ENCODE data around the gene DESI1. TPM values are rescaled to one million over a fixed set of nuclear protein-coding genes. Genes with fewer than 3 reads are reported as not detected.

DESI1 gene
- polyA plus RNA-seq, 4 donors: 16.5 to 33.4 (median 21.4) TPM

GRCh38 chr22:41660416-41660815 lies 39.6 kb upstream of the DESI1 start:
- H3K4me1 ChIP-seq (ENCODE audit: control insufficient read depth in 3 of 3, insufficient read depth in 2 of 3, low read depth in 1 of 3, low read length in 2 of 3): no peaks in the 10 kb centered on the region
- FAIRE-seq (no peak), DNase-seq (no peak)
- peaks cover 34 to 77% (median 39%) of the 10 kb centered on the region in 3 donors for H3K36me3 ChIP-seq (ENCODE audit: control insufficient read depth in 3 of 3, insufficient read depth in 2 of 3, low read depth in 1 of 3, low read length in 3 of 3)
- H3K9me3 ChIP-seq (ENCODE audit: control insufficient read depth in 2 of 2, insufficient read depth in 1 of 2, low read depth in 1 of 2, low read length in 1 of 2): no peaks in the 10 kb centered on the region
- no peak overlapping the region for H3K4me3 ChIP-seq (ENCODE audit: low read depth in 1 of 3, low read length in 3 of 3)
- 90 to 92% (median 91%) methylated on average over 3 of the region's 3 CpGs for WGBS, 3 donors
- no peak overlapping the region for H3K27ac ChIP-seq (ENCODE audit: low read depth in 1 of 3, low read length in 2 of 3)
- no peaks in the 10 kb centered on the region for H3K27me3 ChIP-seq (ENCODE audit: control insufficient read depth in 3 of 3, insufficient read depth in 3 of 3, low read length in 3 of 3)

DNA sequence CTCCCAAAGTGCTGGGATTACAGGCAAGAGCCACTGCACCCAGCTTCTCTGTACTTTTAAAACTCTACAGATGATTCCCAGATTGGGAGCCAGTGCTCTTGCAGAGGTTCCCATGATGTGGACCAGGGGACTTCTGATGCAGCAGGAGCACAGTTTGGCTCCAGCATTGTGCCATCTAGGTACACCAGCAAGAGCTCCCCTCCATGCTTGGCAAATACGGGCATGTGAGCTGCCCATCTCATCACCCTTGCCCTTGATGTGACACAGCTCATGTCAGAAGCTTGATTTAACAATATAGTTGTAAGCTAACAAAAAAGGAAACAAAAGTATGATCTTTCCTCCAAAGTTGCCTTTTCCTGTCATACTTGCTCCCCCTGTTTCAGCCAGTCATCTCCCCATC lies 39.1 kb upstream of the DESI1 start:
- DNase-seq (no peak), FAIRE-seq (no peak)
- Histone ChIP-seq H3K4me1 (ENCODE audit: control insufficient read depth in 3 of 3, insufficient read depth in 2 of 3, low read depth in 1 of 3, low read length in 2 of 3) (no peaks in the 10 kb centered on the region), H3K36me3 (ENCODE audit: control insufficient read depth in 3 of 3, insufficient read depth in 2 of 3, low read depth in 1 of 3, low read length in 3 of 3) (peaks cover 34 to 75% (median 39%) of the 10 kb centered on the region in 3 donors), H3K27me3 (ENCODE audit: control insufficient read depth in 3 of 3, insufficient read depth in 3 of 3, low read length in 3 of 3) (no peaks in the 10 kb centered on the region), H3K4me3 (ENCODE audit: low read depth in 1 of 3, low read length in 3 of 3) (no peak overlapping the region), H3K9me3 (ENCODE audit: control insufficient read depth in 2 of 2, insufficient read depth in 1 of 2, low read depth in 1 of 2, low read length in 1 of 2) (no peaks in the 10 kb centered on the region), H3K27ac (ENCODE audit: low read depth in 1 of 3, low read length in 2 of 3) (no peak overlapping the region)
- WGBS, 3 donors: 95 to 100% (median 96%) methylated on average over 1 of the region's 1 CpG

- Histone ChIP-seq H3K36me3 (ENCODE audit: control insufficient read depth in 3 of 3, insufficient read depth in 2 of 3, low read depth in 1 of 3, low read length in 3 of 3) (peaks cover 41 to 78% (median 43%) of the 10 kb centered on the region in 3 donors), H3K27ac (ENCODE audit: low read depth in 1 of 3, low read length in 2 of 3) (no peak overlapping the region), H3K4me3 (ENCODE audit: low read depth in 1 of 3, low read length in 3 of 3) (no peak overlapping the region), H3K9me3 (ENCODE audit: control insufficient read depth in 2 of 2, insufficient read depth in 1 of 2, low read depth in 1 of 2, low read length in 1 of 2) (no peaks in the 10 kb centered on the region), H3K27me3 (ENCODE audit: control insufficient read depth in 3 of 3, insufficient read depth in 3 of 3, low read length in 3 of 3) (no peaks in the 10 kb centered on the region), H3K4me1 (ENCODE audit: control insufficient read depth in 3 of 3, insufficient read depth in 2 of 3, low read depth in 1 of 3, low read length in 2 of 3) (no peaks in the 10 kb centered on the region)
- DNase-seq (no peak), FAIRE-seq (no peak)
- WGBS, 3 donors: 95 to 97% (median 96%) methylated on average over 17 of the region's 17 CpGs
These were observed 38.0 kb upstream of the DESI1 start for GRCh38 chr22:41658869-41659268.

GRCh38 chr22:41657709-41658108 lies 36.9 kb upstream of the DESI1 start:
- 96 to 98% (median 97%) methylated on average over 6 of the region's 6 CpGs for WGBS, 3 donors
- Histone ChIP-seq H3K4me3 (ENCODE audit: low read depth in 1 of 3, low read length in 3 of 3) (no peak overlapping the region), H3K36me3 (ENCODE audit: control insufficient read depth in 3 of 3, insufficient read depth in 2 of 3, low read depth in 1 of 3, low read length in 3 of 3) (peaks cover 44 to 78% (median 52%) of the 10 kb centered on the region in 3 donors), H3K27ac (ENCODE audit: low read depth in 1 of 3, low read length in 2 of 3) (no peak overlapping the region), H3K9me3 (ENCODE audit: control insufficient read depth in 2 of 2, insufficient read depth in 1 of 2, low read depth in 1 of 2, low read length in 1 of 2) (no peaks in the 10 kb centered on the region), H3K27me3 (ENCODE audit: control insufficient read depth in 3 of 3, insufficient read depth in 3 of 3, low read length in 3 of 3) (no peaks in the 10 kb centered on the region), H3K4me1 (ENCODE audit: control insufficient read depth in 3 of 3, insufficient read depth in 2 of 3, low read depth in 1 of 3, low read length in 2 of 3) (no peaks in the 10 kb centered on the region)
- no peak for DNase-seq
- no peak for FAIRE-seq

DNA sequence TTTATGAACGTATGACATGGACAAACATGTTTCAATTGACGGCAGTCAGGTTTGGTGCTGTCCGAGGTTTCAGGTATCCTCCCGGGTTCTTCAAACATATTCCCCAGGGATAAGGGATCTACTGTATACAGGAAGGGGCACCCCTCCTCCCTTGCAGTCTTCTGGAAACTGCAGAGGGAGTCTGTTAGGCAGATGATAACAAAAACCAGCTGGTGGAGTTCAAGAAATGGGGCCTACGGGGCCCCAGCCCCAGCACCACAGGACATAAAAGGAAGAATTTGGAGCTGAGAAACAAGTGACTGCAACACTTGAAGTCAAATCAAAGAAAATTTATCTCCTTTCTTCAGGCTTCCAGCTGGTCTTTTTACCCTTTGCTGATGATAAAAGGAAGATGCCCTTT lies 35.7 kb upstream of the DESI1 start:
- Histone ChIP-seq H3K9me3 (ENCODE audit: control insufficient read depth in 2 of 2, insufficient read depth in 1 of 2, low read depth in 1 of 2, low read length in 1 of 2) (no peaks in the 10 kb centered on the region), H3K27ac (ENCODE audit: low read depth in 1 of 3, low read length in 2 of 3) (no peak overlapping the region), H3K4me3 (ENCODE audit: low read depth in 1 of 3, low read length in 3 of 3) (no peak overlapping the region), H3K27me3 (ENCODE audit: control insufficient read depth in 3 of 3, insufficient read depth in 3 of 3, low read length in 3 of 3) (no peaks in the 10 kb centered on the region), H3K36me3 (ENCODE audit: control insufficient read depth in 3 of 3, insufficient read depth in 2 of 3, low read depth in 1 of 3, low read length in 3 of 3) (peaks cover 47 to 87% (median 54%) of the 10 kb centered on the region in 3 donors), H3K4me1 (ENCODE audit: control insufficient read depth in 3 of 3, insufficient read depth in 2 of 3, low read depth in 1 of 3, low read length in 2 of 3) (no peaks in the 10 kb centered on the region)
- 72 to 88% (median 85%) methylated on average over 5 of the region's 5 CpGs for WGBS, 3 donors
- FAIRE-seq (no peak), DNase-seq (no peak)

DNA sequence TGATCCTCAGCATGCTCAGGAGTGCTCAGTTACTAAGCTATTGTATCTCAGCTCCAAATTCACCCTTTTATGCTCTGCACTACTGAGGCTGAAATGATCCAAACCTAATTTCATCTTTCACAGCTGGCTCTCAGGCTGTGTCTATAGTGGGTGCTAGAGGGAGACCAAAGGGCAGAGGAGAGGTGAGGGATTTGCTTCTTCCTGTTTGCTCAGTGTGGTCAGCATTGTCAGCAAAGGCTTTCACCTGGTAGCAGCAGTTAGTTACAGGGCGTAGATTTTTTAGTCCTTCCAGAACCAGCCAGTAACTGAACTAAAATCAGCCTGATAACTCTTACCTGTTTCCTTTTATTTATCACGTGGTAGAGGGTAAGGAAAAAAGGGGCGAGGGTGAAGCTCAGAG lies 33.5 kb upstream of the DESI1 start:
- Histone ChIP-seq H3K9me3 (ENCODE audit: control insufficient read depth in 2 of 2, insufficient read depth in 1 of 2, low read depth in 1 of 2, low read length in 1 of 2) (no peaks in the 10 kb centered on the region), H3K4me1 (ENCODE audit: control insufficient read depth in 3 of 3, insufficient read depth in 2 of 3, low read depth in 1 of 3, low read length in 2 of 3) (no peaks in the 10 kb centered on the region), H3K4me3 (ENCODE audit: low read depth in 1 of 3, low read length in 3 of 3) (no peak overlapping the region), H3K27me3 (ENCODE audit: control insufficient read depth in 3 of 3, insufficient read depth in 3 of 3, low read length in 3 of 3) (no peaks in the 10 kb centered on the region), H3K36me3 (ENCODE audit: control insufficient read depth in 3 of 3, insufficient read depth in 2 of 3, low read depth in 1 of 3, low read length in 3 of 3) (peaks cover 35 to 89% (median 47%) of the 10 kb centered on the region in 3 donors), H3K27ac (ENCODE audit: low read depth in 1 of 3, low read length in 2 of 3) (no peak overlapping the region)
- DNase-seq: no peak
- 90 to 97% (median 92%) methylated on average over 3 of the region's 3 CpGs for WGBS, 3 donors
- no peak for FAIRE-seq

DNA sequence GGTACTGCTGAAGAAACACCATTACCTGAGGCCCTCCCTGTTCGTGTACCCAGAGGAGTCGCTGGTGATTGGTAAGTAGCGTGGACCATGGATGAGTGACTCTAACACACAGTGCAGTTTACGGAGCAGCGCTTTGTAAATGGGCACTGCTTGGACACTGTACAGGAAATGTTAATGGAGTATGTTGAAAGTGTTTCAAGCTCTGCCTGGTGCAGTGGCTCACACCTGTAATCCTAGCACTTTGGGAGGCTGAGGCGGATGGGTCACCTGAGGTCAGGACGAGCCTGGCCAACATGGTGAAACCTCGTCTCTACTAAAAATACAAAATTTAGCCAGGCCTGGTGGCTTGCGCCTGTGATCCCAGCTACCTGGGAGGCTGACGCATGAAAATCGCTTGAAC lies 30.0 kb upstream of the DESI1 start:
- no peak overlapping the region for H3K27ac ChIP-seq (ENCODE audit: low read depth in 1 of 3, low read length in 2 of 3)
- no peak for DNase-seq
- FAIRE-seq: no peak
- no peaks in the 10 kb centered on the region for H3K27me3 ChIP-seq (ENCODE audit: control insufficient read depth in 3 of 3, insufficient read depth in 3 of 3, low read length in 3 of 3)
- WGBS, 3 donors: 94 to 97% (median 97%) methylated on average over 11 of the region's 11 CpGs
- H3K4me3 ChIP-seq (ENCODE audit: low read depth in 1 of 3, low read length in 3 of 3): no peak overlapping the region
- H3K36me3 ChIP-seq (ENCODE audit: control insufficient read depth in 3 of 3, insufficient read depth in 2 of 3, low read depth in 1 of 3, low read length in 3 of 3): peaks cover 24 to 77% (median 29%) of the 10 kb centered on the region in 3 donors
- H3K9me3 ChIP-seq (ENCODE audit: control insufficient read depth in 2 of 2, insufficient read depth in 1 of 2, low read depth in 1 of 2, low read length in 1 of 2): no peaks in the 10 kb centered on the region
- H3K4me1 ChIP-seq (ENCODE audit: control insufficient read depth in 3 of 3, insufficient read depth in 2 of 3, low read depth in 1 of 3, low read length in 2 of 3): no peaks in the 10 kb centered on the region

- H3K4me3 ChIP-seq (ENCODE audit: low read depth in 1 of 3, low read length in 3 of 3): no peak overlapping the region
- no peak overlapping the region for H3K27ac ChIP-seq (ENCODE audit: low read depth in 1 of 3, low read length in 2 of 3)
- no peaks in the 10 kb centered on the region for H3K4me1 ChIP-seq (ENCODE audit: control insufficient read depth in 3 of 3, insufficient read depth in 2 of 3, low read depth in 1 of 3, low read length in 2 of 3)
- 90 to 100% (median 96%) methylated on average over 1 of the region's 1 CpG for WGBS, 3 donors
- peaks cover 24 to 77% (median 29%) of the 10 kb centered on the region in 3 donors for H3K36me3 ChIP-seq (ENCODE audit: control insufficient read depth in 3 of 3, insufficient read depth in 2 of 3, low read depth in 1 of 3, low read length in 3 of 3)
- FAIRE-seq (no peak), DNase-seq (no peak)
- no peaks in the 10 kb centered on the region for H3K9me3 ChIP-seq (ENCODE audit: control insufficient read depth in 2 of 2, insufficient read depth in 1 of 2, low read depth in 1 of 2, low read length in 1 of 2)
- no peaks in the 10 kb centered on the region for H3K27me3 ChIP-seq (ENCODE audit: control insufficient read depth in 3 of 3, insufficient read depth in 3 of 3, low read length in 3 of 3)
These were observed 29.4 kb upstream of the DESI1 start for GRCh38 chr22:41650229-41650628.

GRCh38 chr22:41648432-41648831 lies 27.6 kb upstream of the DESI1 start:
- H3K4me1 ChIP-seq (ENCODE audit: control insufficient read depth in 3 of 3, insufficient read depth in 2 of 3, low read depth in 1 of 3, low read length in 2 of 3): no peaks in the 10 kb centered on the region
- no peaks in the 10 kb centered on the region for H3K27me3 ChIP-seq (ENCODE audit: control insufficient read depth in 3 of 3, insufficient read depth in 3 of 3, low read length in 3 of 3)
- FAIRE-seq: no peak
- H3K36me3 ChIP-seq (ENCODE audit: control insufficient read depth in 3 of 3, insufficient read depth in 2 of 3, low read depth in 1 of 3, low read length in 3 of 3): peaks cover 11 to 75% (median 19%) of the 10 kb centered on the region in 3 donors
- H3K4me3 ChIP-seq (ENCODE audit: low read depth in 1 of 3, low read length in 3 of 3): no peak overlapping the region
- DNase-seq: no peak
- WGBS, 3 donors: 78 to 91% (median 81%) methylated on average over 1 of the region's 1 CpG
- no peak overlapping the region for H3K27ac ChIP-seq (ENCODE audit: low read depth in 1 of 3, low read length in 2 of 3)
- no peaks in the 10 kb centered on the region for H3K9me3 ChIP-seq (ENCODE audit: control insufficient read depth in 2 of 2, insufficient read depth in 1 of 2, low read depth in 1 of 2, low read length in 1 of 2)

Data from small intestine (tissue), 7 donors.